HG03442 (cell line): ENCODE results near the gene SHROOM2.
"Not testable (repeated sequence)": the region's sequence is repeated elsewhere in the genome, so short reads cannot be mapped to it uniquely, and the experiment has no call there.

Experiments
- ATAC-seq: cut with Tn5 transposase; IDR thresholded peaks from one replicate; pipeline ENCODE4 v1.9.1; 2021; ENCODE audit warnings: mild to moderate bottlenecking, moderate library complexity; ENCODE audit not compliant: unreplicated experiment

The SHROOM2 gene

DNA sequence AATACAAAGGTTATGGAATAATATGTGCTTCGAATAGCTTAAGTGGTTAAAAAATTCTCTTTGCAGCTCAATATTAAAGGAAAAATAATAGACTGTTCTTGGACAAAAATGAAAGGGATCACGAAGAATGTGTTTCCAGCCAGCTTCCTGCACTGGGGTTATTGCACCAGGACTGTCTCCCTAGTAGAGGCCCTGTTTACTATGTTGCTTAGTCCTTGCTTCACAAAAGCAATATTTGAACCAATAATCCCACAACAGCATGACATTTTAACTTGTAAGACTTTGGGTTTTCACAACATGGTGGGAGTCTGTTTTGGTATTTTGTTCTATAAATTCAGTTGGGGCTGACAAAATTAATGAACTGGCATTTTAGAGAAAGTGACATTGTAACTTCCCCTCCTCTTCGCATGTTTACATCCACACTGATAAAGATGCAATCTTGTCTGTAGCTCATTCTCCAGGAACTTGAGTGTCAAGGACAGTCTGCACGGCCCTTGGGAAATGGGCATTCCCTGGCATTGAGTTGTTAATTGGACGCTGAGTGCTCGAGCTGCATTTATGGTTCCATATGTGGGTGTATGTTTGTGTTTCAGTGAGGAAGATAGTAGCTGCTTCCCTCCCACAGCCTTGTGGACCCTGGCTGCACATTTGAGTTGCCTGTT lies 39.0 kb downstream of the SHROOM2 start:
- ATAC-seq: no peak

DNA sequence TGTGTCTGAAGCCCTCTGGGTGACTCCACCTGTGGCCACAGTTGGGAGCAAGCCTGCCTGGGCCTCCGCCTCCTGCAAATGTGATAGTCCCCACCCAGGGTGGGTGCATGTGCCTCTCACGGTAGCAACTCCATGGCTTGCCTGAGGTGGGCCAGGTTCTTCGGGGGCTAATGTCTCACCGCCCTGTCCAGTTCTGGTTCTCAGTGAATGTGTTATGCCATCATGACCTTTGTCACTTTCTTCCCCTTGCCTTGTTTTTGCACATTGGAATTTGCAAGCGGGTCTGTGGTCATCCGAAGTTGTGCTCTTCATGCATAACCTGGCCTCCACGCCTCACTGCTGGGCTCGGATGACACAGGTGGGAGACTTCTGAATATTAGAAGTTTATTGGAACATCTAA lies 39.7 kb downstream of the SHROOM2 start:
- no peak for ATAC-seq

DNA sequence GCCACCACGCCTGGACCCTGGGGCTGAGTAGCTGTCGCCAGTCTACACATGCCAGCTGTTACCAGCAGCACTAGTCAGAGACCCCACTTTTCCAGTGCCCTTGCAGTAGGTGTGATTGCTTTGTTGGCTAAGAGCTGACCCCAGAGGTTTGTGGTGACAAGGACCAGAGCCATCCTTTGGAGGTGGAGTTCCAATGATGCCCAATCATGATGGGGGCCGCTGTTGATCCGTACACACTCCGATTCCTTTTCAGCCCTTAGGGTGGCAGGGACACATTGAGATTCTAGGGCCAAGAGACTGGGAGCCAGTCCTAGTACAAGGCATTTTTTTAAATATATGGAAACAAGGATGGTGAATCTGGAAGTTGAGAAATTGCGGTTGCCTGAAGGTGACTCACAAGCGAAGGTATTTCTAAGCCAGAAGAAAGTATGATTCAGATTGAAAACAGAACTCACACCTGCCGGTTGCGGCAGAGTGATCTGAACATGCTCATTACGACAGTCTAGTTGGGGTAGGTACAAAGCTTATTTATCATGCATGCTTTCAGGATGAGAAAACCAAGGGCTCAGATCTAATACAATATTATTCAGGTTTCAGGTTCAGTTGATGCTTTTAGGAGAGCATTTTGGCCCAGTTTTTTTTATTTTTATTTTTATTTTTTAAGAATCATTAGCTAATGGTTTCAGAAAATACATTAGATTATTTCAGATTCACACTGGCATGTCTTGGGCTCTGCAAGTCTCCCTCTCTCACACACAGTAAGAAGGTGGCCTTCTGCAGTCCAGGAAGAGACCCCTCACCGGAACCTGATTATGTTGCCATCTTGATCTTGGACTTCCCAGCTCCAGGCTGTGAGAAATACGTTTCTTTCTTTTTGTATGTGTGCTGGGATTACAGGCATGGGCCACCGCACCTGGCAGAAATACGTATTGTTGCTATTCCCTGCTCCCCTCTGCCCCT lies 43.4 kb downstream of the SHROOM2 start:
- peak; percentile 93 for ATAC-seq

DNA sequence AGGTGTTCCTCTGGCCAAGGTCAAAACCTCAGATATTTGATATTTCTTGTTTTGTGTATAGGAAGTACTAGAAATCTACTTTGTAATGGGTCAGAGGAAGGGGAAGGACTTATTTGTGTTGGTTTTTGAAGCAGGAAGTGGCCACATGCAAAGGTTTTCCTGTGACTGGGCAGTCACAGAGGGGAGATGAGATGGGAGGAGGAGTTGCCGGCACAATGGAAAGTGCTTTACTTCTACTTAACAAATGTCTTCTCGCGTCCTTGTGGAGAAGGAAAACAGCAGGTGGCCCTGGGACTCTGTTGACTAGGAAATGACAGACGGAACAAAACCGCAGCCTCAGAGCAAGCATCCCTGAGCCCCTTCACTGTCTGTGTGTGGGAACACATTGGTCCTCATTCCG lies 46.6 kb downstream of the SHROOM2 start:
- ATAC-seq: no peak

DNA sequence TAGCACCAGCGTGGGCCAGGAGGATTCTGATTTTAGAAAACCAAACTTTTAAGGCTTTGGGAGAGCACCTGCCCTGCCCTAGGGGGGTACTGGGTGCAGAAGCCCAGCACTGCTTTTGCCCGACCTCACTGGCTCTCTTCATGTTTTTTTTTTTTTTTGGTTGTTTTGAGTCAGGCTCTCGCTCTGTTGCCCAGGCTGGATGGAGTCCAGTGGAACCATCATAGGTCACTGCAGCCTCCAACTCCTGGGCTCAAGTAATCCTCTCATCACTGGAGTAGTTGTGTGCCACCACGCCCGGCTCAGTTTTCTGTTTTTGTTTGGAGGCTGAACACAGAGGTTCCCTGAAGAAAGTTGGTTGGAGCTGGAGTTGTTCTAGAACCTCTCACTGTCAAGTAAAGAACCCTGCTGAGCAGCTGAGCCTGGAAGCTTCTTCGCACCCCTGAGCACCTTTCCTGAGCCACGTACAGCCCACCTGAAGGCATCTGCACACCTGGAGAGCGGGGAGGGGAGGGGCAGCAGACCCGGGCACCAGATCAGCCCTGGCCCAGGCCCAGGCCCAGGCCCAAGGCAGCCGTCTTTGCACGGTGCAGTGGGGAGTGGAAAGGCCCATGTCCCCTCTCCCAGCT lies 49.5 kb downstream of the SHROOM2 start:
- ATAC-seq: no peak

DNA sequence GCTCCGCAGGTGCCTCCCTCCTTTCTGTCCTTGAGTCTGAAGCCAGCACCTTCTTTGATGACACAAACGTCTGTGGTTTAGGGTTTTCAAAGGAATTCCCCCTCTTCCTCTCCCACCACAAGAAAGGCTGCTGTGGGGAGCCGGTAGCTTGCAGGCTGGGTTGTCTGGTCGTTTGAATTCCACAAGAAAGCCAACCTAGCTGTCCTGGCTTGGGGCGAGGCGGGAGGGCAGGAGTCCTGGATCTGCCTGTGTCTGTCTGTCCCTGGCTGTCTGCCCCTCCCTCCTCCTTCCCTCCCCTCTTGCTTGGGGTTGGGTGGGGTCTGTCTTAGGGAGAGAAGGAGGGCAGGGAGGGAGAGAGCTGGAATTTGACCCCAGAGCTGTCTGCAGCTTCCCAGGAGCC lies 56.3 kb downstream of the SHROOM2 start:
- no peak for ATAC-seq

DNA sequence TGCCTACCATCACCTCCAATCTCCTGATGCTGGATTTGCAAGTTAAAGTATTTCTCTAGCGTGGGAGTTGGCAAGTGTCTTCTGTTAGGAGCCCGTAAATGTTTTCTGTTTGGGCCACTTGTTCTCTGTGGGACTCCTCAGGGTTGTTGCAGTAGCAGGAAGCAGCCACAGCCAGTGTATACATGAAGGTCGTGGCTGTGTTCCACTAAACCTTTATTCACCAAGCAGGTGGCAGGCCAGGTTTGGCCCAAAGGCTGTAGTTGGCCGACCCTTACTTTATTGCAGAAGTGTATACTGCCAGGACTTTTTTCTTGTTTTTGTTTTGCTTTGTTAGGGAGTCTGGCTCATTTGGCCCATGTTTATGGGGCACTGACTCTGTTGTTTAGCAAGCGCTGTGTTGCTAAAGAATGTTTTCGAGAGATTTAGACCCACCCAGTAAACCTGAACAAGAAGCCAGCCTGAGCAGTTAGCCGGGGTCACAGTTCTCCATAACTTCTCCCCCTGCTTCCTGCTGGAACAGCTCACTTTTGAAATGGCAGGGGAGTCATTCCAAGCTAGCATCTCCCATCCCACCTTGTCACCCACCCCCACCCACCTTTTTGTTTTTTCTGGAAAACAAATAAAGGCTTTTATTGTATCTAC lies 58.8 kb downstream of the SHROOM2 start:
- no peak for ATAC-seq

DNA sequence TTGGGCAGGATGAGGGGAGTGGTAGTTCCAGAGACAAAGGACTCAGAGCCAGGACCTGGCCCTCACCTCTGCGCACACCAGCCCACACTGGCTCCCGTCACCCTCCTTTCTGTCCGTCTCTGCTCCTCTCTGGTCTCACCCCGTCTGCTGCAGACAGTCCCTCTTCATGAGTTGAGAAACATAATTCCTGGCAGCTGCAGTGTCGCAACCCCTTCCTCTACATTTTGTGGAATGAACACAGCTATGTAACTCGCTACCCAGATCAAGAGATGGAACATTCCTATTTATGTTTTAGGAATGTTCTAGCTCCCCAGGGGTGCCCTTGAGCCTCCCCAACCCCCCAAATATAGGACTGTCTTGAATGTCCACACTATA lies 59.3 kb downstream of the SHROOM2 start:
- ATAC-seq: no peak

DNA sequence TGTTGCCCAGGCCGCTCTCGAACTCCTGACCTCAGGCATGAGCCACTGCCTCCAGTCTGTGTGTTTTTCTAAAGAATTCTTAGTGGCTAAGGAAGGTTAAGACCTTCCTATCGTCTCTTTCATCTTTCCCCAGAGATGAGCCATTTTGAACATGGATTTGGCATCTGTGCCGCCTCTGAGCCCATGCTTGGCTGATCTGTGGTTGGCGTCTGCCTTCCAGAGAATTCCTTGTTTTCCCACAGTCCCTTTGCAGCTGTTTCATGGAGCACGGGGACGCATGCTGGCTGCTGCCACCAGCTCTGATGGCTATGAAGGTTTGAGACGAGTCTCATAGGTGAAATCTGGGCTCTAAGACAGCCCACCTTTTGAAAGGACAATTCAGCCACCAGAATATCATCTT lies 60.4 kb downstream of the SHROOM2 start:
- ATAC-seq: no peak

DNA sequence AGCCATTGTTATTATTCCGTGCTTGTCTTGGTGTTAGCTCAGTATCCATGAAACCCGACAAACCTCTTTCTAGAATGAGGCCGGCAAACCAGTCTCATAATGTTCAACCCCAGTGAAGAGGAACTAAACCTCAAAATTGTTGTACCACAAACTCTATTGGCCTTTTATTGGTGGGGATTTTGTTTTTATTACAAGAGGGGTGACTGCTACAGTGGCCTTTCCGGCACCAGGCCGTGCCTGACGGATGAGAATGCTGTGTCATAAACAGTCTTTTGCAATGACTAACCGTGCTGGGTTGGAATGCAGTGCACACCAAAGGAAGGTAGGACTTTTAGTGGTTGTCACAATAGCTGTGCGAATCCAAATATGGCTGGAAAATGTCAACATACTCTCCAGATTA lies 60.8 kb downstream of the SHROOM2 start:
- ATAC-seq: no peak

DNA sequence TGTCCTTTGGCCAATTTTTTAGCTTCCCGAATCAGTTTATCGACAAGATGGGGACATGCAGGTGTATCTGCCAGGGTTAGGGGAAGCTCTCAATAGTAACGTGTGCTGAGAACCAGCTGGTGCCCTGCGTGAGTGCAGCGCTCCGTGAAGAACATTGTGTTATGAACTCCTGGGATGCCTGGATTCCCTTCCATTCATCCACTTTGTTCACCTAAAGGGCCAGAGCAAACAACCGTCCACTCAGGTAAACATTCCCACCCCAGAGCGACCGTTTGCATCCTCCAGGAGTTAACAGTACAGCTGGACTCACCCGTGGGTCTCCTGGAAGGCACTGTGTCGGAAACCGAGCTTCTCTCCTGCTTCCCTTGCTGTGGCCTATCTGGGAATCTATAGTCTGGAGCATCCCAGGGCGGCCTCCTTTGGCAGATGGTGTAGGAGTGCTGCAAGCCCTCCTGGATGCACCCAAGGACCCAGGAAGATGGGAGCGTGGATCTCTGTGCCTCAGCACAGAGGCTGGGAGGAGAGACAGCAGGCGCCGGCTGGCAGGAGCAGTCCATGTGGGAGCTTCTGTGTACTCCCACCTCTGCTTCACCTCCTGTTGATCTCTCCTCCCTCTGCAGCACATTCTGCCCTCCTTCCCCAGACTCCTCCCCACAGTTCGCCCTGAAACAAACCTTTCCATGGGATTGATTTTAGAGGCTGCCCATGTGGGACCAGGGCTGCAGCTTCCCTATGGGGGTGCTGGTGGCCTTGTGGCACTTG lies 62.7 kb downstream of the SHROOM2 start:
- no peak for ATAC-seq

DNA sequence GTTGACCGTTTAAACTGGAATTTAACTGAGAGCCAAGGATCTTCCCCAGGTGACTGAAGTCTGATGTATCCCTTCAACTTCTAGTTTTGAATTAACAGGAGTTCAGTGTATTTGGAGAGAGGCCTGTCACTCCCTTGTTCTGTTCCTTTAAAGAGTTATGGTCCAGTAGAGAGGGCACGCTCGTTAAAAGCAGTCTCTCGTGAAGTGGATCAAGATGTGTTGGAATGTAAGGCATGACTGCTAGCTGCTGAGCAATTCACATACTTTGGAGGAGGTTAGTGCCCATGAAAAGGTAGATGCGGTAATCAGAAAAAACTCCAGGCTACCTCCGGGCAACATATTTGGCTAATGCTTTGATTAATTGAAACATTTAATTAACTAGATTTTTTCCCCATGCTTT lies 65.7 kb downstream of the SHROOM2 start:
- ATAC-seq: no peak

DNA sequence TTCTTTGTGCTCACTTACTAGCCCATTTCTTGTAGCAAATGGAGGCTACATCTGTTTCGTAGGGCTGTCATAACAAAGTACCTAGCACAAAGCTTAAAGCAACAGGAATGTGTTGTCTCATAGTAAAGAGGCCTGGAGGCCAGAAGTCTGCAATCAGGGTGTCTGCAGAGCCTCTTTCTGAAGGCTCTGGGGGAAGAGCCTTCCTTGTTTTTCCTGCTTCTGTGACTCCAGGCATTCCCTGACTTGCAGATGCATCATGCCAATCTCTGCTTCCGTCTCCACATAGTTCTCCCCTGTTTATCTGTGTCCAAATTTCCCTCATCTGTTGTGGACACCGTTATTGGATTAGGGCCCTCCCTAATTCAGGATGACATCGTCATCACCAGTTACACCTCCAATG lies 67.1 kb downstream of the SHROOM2 start:
- no peak for ATAC-seq

DNA sequence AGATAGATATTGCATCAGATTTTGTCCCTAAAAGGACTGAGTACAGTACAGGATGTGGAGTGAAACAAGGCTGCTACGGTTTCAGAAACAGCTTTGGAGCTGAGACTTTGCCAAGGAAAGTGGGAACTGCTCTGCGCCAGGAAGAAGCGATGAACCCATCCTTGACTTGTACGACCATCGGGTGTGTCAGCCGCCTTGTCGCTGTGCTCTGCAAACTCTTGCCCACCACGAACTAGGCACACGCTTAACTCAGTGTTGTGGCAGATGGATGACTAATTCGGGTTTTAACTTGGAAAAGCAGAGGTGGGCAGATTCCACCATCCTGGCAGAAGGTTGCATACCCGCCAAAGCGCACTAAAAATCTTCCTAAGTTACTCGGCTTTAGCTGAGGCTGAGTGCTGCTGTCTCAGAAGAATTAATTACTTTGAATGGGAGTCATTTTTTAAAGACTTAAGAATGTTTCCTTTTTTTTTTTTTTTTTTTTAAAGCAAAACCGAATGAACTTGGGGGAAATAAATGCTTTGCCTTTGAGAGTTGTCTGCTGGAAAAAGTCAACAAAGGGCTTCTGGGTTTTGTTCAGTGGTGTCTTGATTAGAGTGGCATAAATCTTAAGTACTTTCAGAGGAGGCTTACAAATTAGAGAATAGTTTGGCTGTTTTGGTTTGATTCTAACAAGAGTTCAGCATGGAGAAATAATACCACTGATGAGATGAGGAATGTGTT lies 69.5 kb downstream of the SHROOM2 start:
- no peak for ATAC-seq

DNA sequence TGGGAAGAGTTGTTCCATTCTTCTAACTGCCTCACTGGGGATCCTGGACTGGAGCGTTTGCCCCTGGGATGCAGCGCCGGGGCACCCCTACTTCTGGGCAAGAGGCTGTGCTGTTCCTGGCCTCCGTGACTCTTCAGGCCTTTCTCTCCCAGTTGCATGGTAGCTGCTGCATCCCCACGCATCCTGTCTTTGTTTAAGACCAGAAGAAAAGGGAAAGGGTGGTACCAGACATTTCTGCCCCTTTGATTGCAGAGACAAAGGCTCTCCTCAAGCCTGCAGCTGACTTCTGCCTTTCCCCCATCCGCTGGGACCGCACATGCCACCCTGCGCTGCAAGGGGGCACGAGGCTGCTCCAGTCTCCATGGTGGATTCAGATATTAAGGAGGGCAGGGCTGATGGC lies 70.4 kb downstream of the SHROOM2 start:
- ATAC-seq: no peak

DNA sequence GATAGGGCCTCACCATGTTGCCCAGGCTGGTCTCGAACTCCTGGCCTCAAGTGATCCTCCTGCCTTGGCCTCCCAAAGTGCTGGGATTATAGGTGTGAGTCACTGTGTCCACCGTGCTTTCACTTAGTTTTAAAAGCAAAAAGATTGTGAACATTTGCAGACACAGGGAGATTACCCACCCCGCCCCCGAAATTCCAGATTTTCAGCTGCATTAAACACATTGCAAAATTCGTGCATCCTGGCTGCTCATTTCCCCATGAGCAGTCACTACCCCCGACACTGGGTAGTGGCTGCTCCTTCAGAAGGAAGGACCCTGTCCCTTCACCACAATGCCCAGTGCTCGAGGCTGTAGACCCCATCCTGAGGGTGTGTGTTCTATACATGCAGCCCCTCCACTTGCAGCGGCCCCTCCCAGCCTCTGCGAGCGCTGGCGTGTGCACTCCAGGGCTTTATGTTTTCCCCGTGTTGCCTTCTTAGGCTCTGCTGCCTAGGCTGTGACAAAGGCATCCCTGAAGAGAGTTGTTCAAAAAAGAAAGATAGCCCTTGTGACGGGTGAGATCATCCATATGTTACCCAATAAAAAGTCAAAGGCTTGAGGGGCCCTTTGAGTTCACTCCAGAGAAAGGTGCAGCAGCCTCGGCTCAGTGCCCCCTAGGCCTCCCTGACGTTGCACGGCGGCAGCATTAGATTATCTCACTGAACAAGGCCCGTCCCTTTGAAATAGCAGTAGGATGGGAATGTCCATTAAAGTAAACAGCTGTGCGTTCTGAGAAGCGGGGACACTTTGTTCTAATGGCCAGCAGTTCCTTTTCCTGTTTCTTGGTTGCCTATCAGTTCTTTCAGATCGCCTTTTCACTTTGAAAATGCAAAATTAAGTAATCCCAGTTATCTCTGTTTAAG lies 71.6 kb downstream of the SHROOM2 start:
- no peak for ATAC-seq

DNA sequence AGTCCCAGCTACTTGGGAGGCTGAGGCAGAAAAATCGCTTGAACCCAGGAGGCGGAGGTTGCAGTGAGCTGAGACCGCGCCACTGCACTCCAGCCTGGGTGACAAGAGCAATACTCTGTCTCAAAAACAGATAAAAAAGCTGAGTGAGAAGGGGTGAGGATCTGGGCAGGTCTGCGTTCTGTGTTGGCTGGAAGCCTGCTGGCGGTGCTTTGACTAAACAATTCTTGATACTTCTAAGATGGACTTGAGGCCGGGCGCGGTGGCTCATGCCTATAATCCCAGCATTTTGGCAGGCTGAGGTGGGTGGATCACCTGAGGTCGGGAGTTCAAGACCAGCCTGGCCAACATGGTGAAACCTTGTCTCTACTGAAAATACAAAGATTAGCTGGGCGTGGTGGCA lies 72.5 kb downstream of the SHROOM2 start:
- ATAC-seq: not testable (repeated sequence)

DNA sequence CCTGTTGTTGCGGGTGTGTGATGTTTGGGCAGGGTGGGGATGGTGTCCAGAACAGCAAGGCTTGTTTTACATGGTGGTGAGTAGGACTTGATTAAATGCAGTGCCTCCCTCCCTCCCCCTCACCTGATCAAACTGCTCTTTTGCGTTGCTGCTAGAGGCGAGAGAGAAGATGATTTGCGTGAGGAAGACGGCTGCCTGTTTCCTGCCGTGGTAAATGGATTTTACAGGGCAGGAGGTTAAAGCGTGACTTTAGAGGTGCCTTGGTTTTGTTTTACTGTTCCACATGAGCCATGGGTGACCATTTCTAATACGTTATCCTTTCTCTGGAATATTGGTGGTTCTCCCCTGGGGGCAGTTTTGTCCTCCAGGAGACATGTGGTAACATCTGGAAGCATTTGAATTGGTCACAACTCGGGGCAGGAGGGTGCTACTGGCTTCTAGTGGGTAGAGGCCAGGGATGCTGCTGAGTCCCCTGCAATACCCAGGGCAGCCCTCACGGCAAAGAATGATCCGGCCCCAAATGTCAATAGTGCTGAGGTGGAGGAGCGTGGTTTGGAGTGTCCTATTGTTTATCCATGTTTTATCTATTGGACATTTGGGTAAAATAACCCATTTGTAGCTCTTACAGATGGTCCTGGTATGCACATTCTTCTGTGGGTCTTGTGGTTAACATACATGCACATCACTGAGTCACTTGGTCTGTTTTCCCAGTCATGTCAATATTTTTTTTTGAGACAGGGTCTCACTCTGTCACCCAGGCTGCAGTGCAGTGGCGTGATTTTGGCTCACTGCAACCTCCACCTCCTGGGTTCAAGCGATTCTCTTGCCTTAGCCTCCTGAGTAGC lies 73.7 kb downstream of the SHROOM2 start:
- no peak for ATAC-seq
